Measurements from ENCODE around the gene HMGB1.
"Not testable (repeated sequence)": the region's sequence is repeated elsewhere in the genome, so short reads cannot be mapped to it uniquely, and the experiment has no call there.

Gene HMGB1

GRCh38 chr13:30464496-30465342 lies 1.0 kb downstream of the HMGB1 start:
- DNase-seq: peak; percentile 88

- DNase-seq: peak; percentile 64
These were observed 1.8 kb downstream of the HMGB1 start for GRCh38 chr13:30463787-30464495.

- peak; percentile 27 for DNase-seq
These were observed 4.3 kb downstream of the HMGB1 start for GRCh38 chr13:30461279-30462066.

GRCh38 chr13:30457306-30457891 lies 8.3 kb downstream of the HMGB1 start:
- DNase-seq: no peak

- no peak for DNase-seq
These were observed 9.4 kb downstream of the HMGB1 start for GRCh38 chr13:30456290-30456689.

- no peak for DNase-seq
These were observed 10.7 kb downstream of the HMGB1 start for GRCh38 chr13:30454991-30455390.

- DNase-seq: no peak
These were observed 12.0 kb downstream of the HMGB1 start for GRCh38 chr13:30453727-30454126.

GRCh38 chr13:30451476-30451875 lies 14.3 kb downstream of the HMGB1 start:
- DNase-seq: not testable (repeated sequence)

GRCh38 chr13:30450066-30450465 lies 15.7 kb downstream of the HMGB1 start:
- DNase-seq: no peak

- no peak for DNase-seq
These were observed 17.3 kb downstream of the HMGB1 start for GRCh38 chr13:30448441-30448840.

- DNase-seq: no peak
These were observed 19.6 kb downstream of the HMGB1 start for GRCh38 chr13:30446126-30446500.

- no peak for DNase-seq
These were observed 21.8 kb downstream of the HMGB1 start for GRCh38 chr13:30443957-30444404.

- not testable (repeated sequence) for DNase-seq
These were observed 22.2 kb downstream of the HMGB1 start for GRCh38 chr13:30443491-30443890.

- no peak for DNase-seq
These were observed 22.8 kb downstream of the HMGB1 start for GRCh38 chr13:30442926-30443325.

- DNase-seq: no peak
These were observed 24.6 kb downstream of the HMGB1 start for GRCh38 chr13:30440910-30441703.

- DNase-seq: no peak
These were observed 27.4 kb downstream of the HMGB1 start for GRCh38 chr13:30438286-30438685.

- DNase-seq: no peak
These were observed 28.6 kb downstream of the HMGB1 start for GRCh38 chr13:30437177-30437576.

GRCh38 chr13:30435911-30436451 lies 29.8 kb downstream of the HMGB1 start:
- DNase-seq: no peak

- DNase-seq: peak; percentile 31
These were observed 34.3 kb downstream of the HMGB1 start for GRCh38 chr13:30431269-30431940.

GRCh38 chr13:30429721-30430694 lies 35.7 kb downstream of the HMGB1 start:
- DNase-seq: no peak
